Lower leg skin (tissue), 3 donors: ENCODE results near the gene DGAT2L6.

ENCODE experiments used
- POLR2A ChIP-seq, 2 donors: fragments of 450-650 bp; IDR thresholded peaks; one replicate each; pipeline ENCODE4 v1.6.1; 2016 to 2017; ENCODE audit warnings: antibody characterized with exemption in 2 of 2, mild to moderate bottlenecking in 1 of 2, moderate library complexity in 1 of 2
- TF ChIP-seq, protein P1 (sequence below), 3 donors: fragments of 450-650 bp; IDR thresholded peaks; one replicate each; pipeline ENCODE4 v1.5.1; 2016; ENCODE audit warnings: antibody characterized with exemption in 3 of 3, mild to moderate bottlenecking in 3 of 3, moderate library complexity in 2 of 3

DNA sequence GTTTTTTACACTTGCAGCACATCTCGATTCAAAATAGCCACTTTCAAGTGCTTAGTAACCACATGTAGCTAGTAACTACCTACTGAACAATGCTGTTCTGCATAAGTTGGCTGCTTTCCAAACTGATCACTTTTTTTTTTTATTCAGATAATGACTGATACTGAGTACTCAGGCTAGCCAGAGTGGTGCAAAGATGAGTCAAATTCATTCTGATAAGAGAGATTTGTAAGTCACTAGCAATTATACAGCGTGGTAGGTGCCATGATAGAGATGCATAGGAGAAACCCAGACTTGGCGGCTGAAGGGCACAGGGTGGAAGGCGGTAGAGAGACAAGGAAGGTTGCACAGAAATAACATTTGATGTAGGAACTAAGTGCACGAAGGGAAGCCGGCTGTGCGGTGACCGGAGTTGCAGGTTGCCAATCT lies 44.4 kb upstream of the DGAT2L6 start:
- TF ChIP-seq, protein P1, sequence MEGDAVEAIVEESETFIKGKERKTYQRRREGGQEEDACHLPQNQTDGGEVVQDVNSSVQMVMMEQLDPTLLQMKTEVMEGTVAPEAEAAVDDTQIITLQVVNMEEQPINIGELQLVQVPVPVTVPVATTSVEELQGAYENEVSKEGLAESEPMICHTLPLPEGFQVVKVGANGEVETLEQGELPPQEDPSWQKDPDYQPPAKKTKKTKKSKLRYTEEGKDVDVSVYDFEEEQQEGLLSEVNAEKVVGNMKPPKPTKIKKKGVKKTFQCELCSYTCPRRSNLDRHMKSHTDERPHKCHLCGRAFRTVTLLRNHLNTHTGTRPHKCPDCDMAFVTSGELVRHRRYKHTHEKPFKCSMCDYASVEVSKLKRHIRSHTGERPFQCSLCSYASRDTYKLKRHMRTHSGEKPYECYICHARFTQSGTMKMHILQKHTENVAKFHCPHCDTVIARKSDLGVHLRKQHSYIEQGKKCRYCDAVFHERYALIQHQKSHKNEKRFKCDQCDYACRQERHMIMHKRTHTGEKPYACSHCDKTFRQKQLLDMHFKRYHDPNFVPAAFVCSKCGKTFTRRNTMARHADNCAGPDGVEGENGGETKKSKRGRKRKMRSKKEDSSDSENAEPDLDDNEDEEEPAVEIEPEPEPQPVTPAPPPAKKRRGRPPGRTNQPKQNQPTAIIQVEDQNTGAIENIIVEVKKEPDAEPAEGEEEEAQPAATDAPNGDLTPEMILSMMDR (IDR thresholded peaks at IDR 0.05): no peak
- no peak for TF ChIP-seq POLR2A (IDR thresholded peaks at IDR 0.05)
